ENCODE data around the gene OR2AK2. TPM values are rescaled to one million over a fixed set of nuclear protein-coding genes. Genes with fewer than 3 reads are reported as not detected.

The OR2AK2 gene
- total and polyA plus RNA-seq, 2 donors = not detected

DNA sequence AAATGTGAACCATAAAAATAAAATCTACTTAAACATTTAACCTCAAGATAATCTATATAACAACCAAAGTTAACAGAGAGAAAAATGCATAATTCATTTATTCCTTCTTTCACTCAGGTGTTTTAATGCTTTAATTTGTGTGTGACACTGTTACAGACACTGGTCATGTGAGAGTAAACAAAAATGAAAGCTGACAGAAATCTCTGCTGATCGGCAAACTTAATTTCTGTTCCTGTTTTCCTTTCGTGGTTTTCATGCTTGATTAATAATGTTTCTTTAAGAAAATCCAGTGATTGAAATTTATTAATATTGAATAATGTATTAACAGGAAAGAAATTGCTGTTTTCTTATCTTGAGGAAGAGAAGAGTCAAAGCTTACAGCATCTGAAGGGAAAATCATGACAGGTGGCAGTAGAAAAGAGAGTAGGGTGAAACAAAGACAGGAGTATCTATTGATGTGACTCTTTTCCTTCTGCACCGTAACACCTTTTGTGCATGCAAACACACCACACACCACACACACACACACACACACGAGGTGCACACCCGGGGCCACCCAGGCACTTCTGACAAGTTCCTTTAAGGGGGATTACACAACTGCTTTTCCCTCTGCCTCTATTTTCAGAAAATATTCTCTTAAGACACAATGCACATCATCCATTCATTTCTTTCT, 1.6 kb downstream of the OR2AK2 start:
- 67% methylated on average over 5 of the region's 5 CpGs for WGBS
- DNase-seq (ENCODE audit: extremely low spot score) = no peak
- no peak overlapping the region for H3K27ac ChIP-seq (ENCODE audit: low read depth)
- H3K4me3 ChIP-seq (ENCODE audit: low read depth, low read length) = no peak overlapping the region
- no peaks in the 10 kb centered on the region for H3K4me1 ChIP-seq (ENCODE audit: insufficient read depth)
- H3K36me3 ChIP-seq (ENCODE audit: insufficient read depth) = no peaks in the 10 kb centered on the region

DNA sequence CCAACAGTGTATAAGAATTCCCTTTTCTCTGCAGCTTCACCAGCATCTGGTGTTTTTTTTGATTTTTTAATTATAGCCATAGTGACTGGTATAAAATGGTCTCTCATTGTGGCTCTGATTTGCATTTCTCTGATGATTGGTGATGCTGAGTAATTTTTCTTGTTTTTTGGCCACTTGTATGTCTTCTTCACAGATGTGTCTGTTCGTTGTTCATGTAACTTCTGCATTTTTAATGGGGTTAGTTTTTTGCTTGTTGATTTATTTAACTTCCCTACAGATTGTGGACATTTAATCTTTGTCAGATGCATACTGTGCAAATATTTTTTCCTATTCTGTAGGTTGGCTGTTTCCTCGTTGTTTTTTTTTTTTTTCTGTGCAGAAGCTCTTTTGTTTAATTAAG, 28.0 kb downstream of the OR2AK2 start:
- no peak for DNase-seq (ENCODE audit: extremely low spot score)
- Histone ChIP-seq H3K4me3 (ENCODE audit: low read depth, low read length) (no peak overlapping the region), H3K27ac (ENCODE audit: low read depth) (no peak overlapping the region), H3K36me3 (ENCODE audit: insufficient read depth) (no peaks in the 10 kb centered on the region), H3K4me1 (ENCODE audit: insufficient read depth) (no peaks in the 10 kb centered on the region)
- WGBS = 62% methylated on average over 2 of the region's 2 CpGs

DNA sequence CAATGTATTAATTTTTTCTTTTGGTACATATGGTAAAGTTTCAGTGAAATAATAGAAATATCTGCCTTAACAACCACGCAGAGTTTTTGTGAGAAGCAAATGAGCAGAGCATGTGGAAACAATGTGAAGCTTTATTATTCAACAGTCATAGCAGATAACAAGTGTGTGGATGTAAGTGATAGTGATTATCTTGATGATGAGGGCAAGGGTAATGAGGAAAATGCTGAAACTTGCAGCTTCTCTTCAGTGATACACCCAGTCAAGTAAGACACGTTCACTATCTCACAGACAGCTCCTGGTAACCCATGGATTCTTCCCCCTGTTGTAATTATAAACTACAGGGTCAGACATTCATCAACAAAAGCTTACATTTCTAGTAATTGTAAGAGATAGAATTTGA, 33.8 kb downstream of the OR2AK2 start:
- DNase-seq (ENCODE audit: extremely low spot score) = no peak
- H3K4me1 ChIP-seq (ENCODE audit: insufficient read depth) = no peaks in the 10 kb centered on the region
- H3K4me3 ChIP-seq (ENCODE audit: low read depth, low read length) = no peak overlapping the region
- H3K27ac ChIP-seq (ENCODE audit: low read depth) = no peak overlapping the region
- no peaks in the 10 kb centered on the region for H3K36me3 ChIP-seq (ENCODE audit: insufficient read depth)
- 38% methylated on average over 2 of the region's 2 CpGs for WGBS

DNA sequence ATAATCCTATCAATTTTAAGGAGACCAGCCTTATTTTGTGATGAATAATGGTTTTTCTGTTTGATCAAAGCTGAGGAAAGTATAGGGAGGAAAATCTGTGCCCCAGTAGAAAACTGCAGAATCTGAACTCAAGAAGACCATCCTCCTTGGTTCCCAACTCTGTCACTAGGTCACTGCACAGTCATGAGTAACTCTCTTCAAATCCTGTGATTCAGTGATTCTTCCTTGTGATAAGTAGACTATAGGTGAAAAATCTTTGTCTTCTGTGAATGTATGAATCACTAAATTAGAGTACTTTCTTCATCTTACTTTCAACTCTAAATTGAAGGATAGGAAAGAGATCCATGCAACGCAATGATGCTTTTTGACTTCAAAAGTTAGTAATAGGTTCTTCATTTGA, 35.1 kb downstream of the OR2AK2 start:
- no peak overlapping the region for H3K4me3 ChIP-seq (ENCODE audit: low read depth, low read length)

DNA sequence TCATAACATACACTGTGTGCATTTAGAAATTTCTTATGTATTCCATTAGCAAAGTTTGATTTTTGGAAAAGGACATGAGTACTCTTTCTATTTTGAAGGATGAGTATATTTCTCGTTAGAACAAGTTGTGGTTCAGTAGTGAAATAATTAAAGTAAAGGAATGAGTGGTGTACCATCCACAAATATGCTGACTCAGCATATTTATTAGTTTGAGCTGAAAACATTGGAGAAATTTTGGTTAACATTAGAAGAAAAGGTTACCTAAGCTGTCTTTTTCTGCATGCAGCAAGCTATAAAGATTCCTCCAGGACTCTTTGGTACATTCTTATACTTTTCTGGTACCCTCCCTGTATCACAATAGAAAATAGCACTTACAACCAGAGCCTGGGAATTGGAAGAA, 42.7 kb downstream of the OR2AK2 start:
- Histone ChIP-seq H3K4me1 (ENCODE audit: insufficient read depth) (no peaks in the 10 kb centered on the region), H3K4me3 (ENCODE audit: low read depth, low read length) (no peak overlapping the region), H3K27ac (ENCODE audit: low read depth) (no peak overlapping the region), H3K36me3 (ENCODE audit: insufficient read depth) (no peaks in the 10 kb centered on the region)
- 41% methylated on average over 1 of the region's 1 CpG for WGBS
- DNase-seq (ENCODE audit: extremely low spot score) = no peak

More for the DNA sequence above, 35.1 kb downstream of the OR2AK2 start:
- Histone ChIP-seq H3K27ac (ENCODE audit: low read depth) (no peak overlapping the region), H3K36me3 (ENCODE audit: insufficient read depth) (no peaks in the 10 kb centered on the region), H3K4me1 (ENCODE audit: insufficient read depth) (no peaks in the 10 kb centered on the region)
- WGBS = 88% methylated on average over 1 of the region's 1 CpG
- DNase-seq (ENCODE audit: extremely low spot score) = no peak

DNA sequence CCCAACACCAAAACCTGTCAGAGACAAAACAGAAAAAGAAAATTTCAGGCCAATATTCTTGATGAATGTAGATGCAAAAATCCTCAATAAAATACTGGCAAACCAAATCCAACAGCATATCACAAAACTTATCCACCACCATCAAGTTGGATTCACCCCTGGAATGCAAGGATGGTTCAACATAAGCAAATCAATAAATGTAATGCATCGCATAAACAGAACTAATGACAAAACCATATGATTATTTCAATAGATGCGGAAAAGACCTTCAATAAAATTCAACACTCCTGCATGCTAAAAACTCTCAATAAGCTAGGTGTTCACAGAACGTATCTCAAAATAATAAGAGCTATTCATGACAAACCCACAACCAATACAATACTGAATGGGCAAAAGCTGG, 44.6 kb downstream of the OR2AK2 start:
- Histone ChIP-seq H3K27ac (ENCODE audit: low read depth) (no peak overlapping the region), H3K4me3 (ENCODE audit: low read depth, low read length) (no peak overlapping the region), H3K36me3 (ENCODE audit: insufficient read depth) (no peaks in the 10 kb centered on the region), H3K4me1 (ENCODE audit: insufficient read depth) (no peaks in the 10 kb centered on the region)
- DNase-seq (ENCODE audit: extremely low spot score) = no peak
- 83% methylated on average over 3 of the region's 3 CpGs for WGBS

DNA sequence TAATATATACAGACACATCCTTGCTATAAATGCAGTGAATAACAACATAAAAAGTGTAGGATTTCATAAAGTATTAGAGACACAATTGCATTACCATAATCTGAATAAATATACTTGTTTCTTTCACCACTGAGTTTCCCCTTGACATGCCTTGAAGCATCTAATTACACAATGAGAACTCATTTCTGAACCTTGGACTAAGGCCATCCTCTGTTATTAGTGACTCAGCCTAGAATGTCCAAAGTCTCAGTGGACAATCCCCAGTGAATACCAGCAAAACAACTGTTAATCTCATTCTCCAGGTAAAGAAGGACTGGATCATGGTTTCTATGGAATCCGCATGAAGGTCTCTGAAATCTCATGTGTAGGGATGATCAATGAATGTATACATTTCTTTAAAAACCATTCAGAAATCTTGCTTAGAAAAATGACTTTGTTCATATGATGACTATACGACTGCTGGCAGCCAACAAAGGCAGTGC, 48.2 kb downstream of the OR2AK2 start, which contains the start of gene OR2L5:
Gene OR2L5, plus strand, starts transcription at position 432 of the 482 bp plus-strand sequence. CDS start 8,288 bp downstream, outside the sequence.
- H3K4me1 ChIP-seq (ENCODE audit: insufficient read depth) = no peaks in the 10 kb centered on the region

DNA sequence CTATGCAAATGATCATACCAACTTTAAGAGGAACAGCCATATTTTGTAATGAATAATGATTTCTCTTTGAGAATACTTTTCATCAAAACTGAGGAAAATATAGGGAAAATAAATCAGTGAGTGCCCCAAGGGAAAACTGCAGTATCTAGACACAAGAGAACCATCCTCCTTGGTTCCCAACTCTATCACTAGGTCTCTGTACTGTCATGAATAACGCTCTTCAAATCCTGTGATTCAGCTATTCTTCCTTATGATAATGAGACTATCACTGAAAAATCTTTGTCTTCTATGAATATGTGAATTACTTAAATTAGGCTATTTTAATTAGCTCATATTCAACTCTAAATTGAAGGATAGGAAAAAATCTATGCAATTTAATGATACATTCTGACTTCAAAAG, 50.8 kb downstream of the OR2AK2 start:
- H3K27ac ChIP-seq (ENCODE audit: low read depth) = no peak overlapping the region

More for the DNA sequence above, 48.2 kb downstream of the OR2AK2 start, which contains the start of gene OR2L5:
- DNase-seq (ENCODE audit: extremely low spot score) = no peak
- no peaks in the 10 kb centered on the region for H3K36me3 ChIP-seq (ENCODE audit: insufficient read depth)
- 92% methylated on average over 2 of the region's 2 CpGs for WGBS
- H3K27ac ChIP-seq (ENCODE audit: low read depth) = no peak within 1 kb of the TSS
- H3K4me3 ChIP-seq (ENCODE audit: low read depth, low read length) = no peak within 1 kb of the TSS

More for the DNA sequence above, 50.8 kb downstream of the OR2AK2 start:
- no peak for DNase-seq (ENCODE audit: extremely low spot score)
- WGBS = 76% methylated on average over 1 of the region's 1 CpG
- H3K4me3 ChIP-seq (ENCODE audit: low read depth, low read length) = no peak overlapping the region
- no peaks in the 10 kb centered on the region for H3K4me1 ChIP-seq (ENCODE audit: insufficient read depth)
- no peaks in the 10 kb centered on the region for H3K36me3 ChIP-seq (ENCODE audit: insufficient read depth)

Small RNA genes lying within 50 kb of the gene (small RNA-seq; reads per million reads assigned to genes)
- gene RF00019 = not detected

Other genes starting within 250 kb of the OR2AK2 start
- gene OR6F1, start 248.6 kb upstream of the OR2AK2 start, total RNA-seq = not detected
- not detected for gene OR6F1, start 248.6 kb upstream of the OR2AK2 start, polyA plus RNA-seq
- gene OR14K1, start 226.6 kb upstream of the OR2AK2 start, total RNA-seq = not detected
- not detected for gene OR14K1, start 226.6 kb upstream of the OR2AK2 start, polyA plus RNA-seq
- not detected for gene OR14A2, start 217.1 kb upstream of the OR2AK2 start, total RNA-seq
- gene OR14A2, start 217.1 kb upstream of the OR2AK2 start, polyA plus RNA-seq = not detected
- not detected for gene OR1C1, start 204.7 kb upstream of the OR2AK2 start, total RNA-seq
- gene OR1C1, start 204.7 kb upstream of the OR2AK2 start, polyA plus RNA-seq = not detected
- not detected for gene OR14A16, start 141.1 kb upstream of the OR2AK2 start, total RNA-seq
- not detected for gene OR14A16, start 141.1 kb upstream of the OR2AK2 start, polyA plus RNA-seq
- gene OR11L1, start 123.3 kb upstream of the OR2AK2 start, total RNA-seq = not detected
- gene OR11L1, start 123.3 kb upstream of the OR2AK2 start, polyA plus RNA-seq = not detected
- 3.1 TPM for gene TRIM58, start 108.0 kb upstream of the OR2AK2 start, total RNA-seq
- gene TRIM58, start 108.0 kb upstream of the OR2AK2 start, polyA plus RNA-seq = 0.43 TPM
- gene OR2W3, start 69.6 kb upstream of the OR2AK2 start, total RNA-seq = 0.53 TPM
- 0.47 TPM for gene OR2W3, start 69.6 kb upstream of the OR2AK2 start, polyA plus RNA-seq
- gene OR2T8, start 45.0 kb upstream of the OR2AK2 start, total RNA-seq = not detected
- not detected for gene OR2T8, start 45.0 kb upstream of the OR2AK2 start, polyA plus RNA-seq
- gene OR2AJ1, start 40.3 kb upstream of the OR2AK2 start, total RNA-seq = not detected
- gene OR2AJ1, start 40.3 kb upstream of the OR2AK2 start, polyA plus RNA-seq = not detected
- 0.53 TPM for gene OR2L8, start 16.4 kb upstream of the OR2AK2 start, total RNA-seq
- not detected for gene OR2L8, start 16.4 kb upstream of the OR2AK2 start, polyA plus RNA-seq
- gene OR2L5, start 48.4 kb downstream of the OR2AK2 start, total RNA-seq = not detected
- gene OR2L5, start 48.4 kb downstream of the OR2AK2 start, polyA plus RNA-seq = not detected
- 0.11 TPM for gene OR2L2, start 64.8 kb downstream of the OR2AK2 start, total RNA-seq
- 0.01 TPM for gene OR2L2, start 64.8 kb downstream of the OR2AK2 start, polyA plus RNA-seq
- not detected for gene OR2L3, start 81.6 kb downstream of the OR2AK2 start, total RNA-seq
- not detected for gene OR2L3, start 81.6 kb downstream of the OR2AK2 start, polyA plus RNA-seq
- not detected for gene OR2L13, start 130.0 kb downstream of the OR2AK2 start, total RNA-seq
- gene OR2L13, start 130.0 kb downstream of the OR2AK2 start, polyA plus RNA-seq = 0.04 TPM
- gene OR2M5, start 179.9 kb downstream of the OR2AK2 start, total RNA-seq = not detected
- not detected for gene OR2M5, start 179.9 kb downstream of the OR2AK2 start, polyA plus RNA-seq
- not detected for gene OR2M2, start 209.6 kb downstream of the OR2AK2 start, total RNA-seq
- gene OR2M2, start 209.6 kb downstream of the OR2AK2 start, polyA plus RNA-seq = not detected
- not detected for gene OR2M3, start 232.0 kb downstream of the OR2AK2 start, total RNA-seq
- not detected for gene OR2M3, start 232.0 kb downstream of the OR2AK2 start, polyA plus RNA-seq

Measured in urinary bladder (tissue), 4 donors.